Activated CD8-positive, alpha-beta memory T cell treated with anti-CD3 and anti-CD28 coated beads for 1 hour (primary cell): ENCODE results near the gene GDPD5.

Experiments used
- DNase-seq, 2 donors: peaks; one replicate each; pipeline ENCODE4 v3.0.0-alpha.2; 2020; ENCODE audit warnings: low read depth in 1 of 2; ENCODE audit errors: extremely low read depth in 1 of 2

The GDPD5 gene, protein sequence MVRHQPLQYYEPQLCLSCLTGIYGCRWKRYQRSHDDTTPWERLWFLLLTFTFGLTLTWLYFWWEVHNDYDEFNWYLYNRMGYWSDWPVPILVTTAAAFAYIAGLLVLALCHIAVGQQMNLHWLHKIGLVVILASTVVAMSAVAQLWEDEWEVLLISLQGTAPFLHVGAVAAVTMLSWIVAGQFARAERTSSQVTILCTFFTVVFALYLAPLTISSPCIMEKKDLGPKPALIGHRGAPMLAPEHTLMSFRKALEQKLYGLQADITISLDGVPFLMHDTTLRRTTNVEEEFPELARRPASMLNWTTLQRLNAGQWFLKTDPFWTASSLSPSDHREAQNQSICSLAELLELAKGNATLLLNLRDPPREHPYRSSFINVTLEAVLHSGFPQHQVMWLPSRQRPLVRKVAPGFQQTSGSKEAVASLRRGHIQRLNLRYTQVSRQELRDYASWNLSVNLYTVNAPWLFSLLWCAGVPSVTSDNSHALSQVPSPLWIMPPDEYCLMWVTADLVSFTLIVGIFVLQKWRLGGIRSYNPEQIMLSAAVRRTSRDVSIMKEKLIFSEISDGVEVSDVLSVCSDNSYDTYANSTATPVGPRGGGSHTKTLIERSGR

DNA sequence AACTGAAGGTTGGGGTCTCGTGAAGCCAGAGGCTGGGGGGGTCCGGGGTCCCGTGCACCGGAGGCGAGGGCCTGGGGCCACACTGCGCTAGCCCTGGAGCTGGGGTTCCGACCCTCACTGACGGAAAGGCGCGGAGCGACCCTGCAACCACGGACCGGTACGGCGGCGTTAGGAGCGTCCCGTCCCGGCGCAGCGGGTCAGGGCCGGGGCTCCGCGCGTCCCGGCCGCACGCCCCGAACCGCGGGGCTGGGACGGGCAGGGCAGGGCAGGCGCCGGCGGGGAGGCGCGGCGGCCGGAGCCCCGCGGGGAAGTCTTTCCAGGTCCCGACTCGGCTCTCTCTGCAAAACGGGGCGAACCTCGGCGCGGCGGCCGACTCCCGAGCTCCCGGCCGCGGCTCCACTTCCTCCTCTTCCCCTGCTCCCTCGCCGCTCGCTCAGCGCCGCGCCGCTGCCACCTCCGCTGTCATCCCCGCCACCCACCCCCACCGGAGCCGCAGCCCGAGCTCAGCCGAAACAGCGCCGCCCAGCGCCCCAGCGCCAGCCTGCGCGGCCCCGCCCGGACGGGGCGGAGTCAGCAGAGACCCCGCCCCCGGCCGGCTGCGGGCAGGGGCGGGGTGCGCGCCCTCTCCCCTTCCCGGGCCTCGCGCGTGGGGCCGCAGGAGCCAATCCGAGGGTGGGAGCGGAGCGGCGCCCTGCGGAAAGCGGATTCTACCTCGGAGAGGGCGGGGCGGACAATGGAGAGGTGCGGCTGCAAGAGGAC, at the start of gene GDPD5:
TSS of gene GDPD5 (minus strand) at position 509 of the 759 bp plus-strand sequence. CDS start 48,206 bp downstream, outside the sequence.
- peak; percentile 58 to 74 for DNase-seq

DNA sequence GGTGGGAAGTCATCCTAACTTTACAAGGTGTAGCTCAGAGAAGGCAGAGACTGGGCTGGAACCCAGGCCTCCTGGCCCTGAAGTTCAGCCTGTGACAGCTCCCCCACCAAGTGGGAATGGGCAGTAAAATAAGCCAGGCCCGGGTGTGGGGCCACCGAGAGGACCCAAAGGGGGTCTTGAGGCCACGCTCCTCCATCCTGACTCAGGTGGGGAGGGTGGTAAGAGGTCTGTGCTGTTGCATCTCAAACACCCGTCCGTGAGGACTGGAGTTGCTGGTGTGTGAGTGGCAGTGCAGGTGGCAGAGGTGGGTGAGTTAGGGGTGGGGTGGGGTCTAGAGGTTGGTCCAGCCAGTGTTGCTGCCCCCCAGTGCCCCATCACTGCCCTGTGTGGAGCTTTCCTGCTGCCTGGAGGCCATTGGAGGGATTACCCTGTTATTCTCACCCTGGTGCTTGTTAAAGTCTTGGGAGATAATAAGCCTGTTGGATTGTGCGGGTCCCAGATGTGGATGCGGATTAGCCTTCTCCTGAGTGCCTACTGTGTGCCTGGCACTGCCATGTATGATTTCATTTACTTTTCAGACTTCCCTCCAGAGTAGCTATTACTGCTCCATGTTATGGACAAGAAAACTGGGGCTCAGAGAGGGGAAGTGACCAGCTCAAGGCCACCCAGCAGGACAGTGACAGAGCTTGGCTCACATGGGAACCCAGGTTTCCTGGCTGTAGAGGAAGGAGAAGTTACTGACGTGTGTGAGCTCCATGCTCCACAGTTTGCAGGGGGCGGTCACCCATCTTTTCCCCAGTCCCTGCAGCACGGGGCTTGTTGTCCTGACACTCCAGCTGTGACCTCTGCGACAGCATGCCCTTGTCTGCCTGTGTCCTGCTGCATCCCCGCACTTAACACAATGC, 49.2 kb upstream of the GDPD5 start:
- DNase-seq = no peak

DNA sequence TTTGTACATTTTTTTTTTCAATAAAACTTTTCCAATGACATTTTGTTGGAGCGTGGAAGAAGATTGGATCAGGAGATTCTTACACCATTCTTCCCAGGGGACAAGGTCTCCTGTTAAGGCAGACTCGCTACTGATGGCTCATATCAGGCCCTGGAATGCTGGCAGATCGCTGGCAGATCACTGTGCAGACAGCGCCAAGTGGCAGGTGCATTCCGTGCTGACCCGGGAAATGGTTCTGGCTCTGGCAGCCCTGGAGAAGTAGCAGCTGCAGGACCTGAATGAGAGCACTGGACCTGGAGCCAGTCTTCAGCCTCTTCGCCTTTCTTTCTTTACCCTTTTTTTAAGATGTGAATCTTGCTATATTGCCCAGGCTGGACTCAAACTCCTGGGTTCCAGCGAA, 47.0 kb upstream of the GDPD5 start:
- DNase-seq = no peak

DNA sequence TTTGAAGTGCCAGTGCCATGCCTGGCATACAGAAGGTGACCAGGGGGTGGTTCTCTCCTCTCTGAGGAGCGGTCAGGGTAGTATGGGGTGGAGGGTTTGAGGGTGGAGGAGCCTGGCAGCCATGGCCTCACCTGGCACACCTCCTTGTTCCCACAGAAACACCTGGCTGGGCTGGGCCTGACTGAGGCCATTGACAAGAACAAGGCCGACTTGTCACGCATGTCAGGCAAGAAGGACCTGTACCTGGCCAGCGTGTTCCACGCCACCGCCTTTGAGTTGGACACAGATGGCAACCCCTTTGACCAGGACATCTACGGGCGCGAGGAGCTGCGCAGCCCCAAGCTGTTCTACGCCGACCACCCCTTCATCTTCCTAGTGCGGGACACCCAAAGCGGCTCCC, 45.9 kb upstream of the GDPD5 start:
- DNase-seq = no peak

DNA sequence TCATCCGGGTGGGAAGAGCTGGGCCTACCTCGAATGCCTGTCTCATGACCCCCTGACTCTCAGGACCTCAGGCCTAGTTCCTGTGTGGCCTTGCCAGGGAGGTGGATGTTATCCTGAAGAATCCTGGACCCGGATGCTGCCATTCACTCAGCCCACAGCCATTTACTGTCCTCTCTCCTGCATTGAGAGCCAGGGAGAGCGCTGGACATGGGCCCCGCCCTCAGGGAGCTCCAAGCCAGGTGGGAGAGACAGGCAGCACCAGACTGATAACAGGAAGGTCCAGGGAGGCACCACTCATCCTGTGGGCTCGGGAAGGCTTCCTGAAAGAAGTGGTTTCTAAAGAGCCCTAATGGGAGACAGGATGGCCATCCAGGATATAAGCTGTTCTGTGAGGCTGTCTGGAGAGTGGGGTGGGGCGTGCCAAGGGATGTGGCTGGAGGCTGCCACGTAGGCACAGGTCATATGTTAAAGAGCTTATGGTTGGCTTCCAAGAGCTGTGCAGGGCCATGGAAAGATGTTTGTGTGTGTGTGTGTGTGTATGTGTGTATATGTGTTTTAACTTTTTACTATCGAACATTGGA, 44.9 kb upstream of the GDPD5 start:
- no peak for DNase-seq

DNA sequence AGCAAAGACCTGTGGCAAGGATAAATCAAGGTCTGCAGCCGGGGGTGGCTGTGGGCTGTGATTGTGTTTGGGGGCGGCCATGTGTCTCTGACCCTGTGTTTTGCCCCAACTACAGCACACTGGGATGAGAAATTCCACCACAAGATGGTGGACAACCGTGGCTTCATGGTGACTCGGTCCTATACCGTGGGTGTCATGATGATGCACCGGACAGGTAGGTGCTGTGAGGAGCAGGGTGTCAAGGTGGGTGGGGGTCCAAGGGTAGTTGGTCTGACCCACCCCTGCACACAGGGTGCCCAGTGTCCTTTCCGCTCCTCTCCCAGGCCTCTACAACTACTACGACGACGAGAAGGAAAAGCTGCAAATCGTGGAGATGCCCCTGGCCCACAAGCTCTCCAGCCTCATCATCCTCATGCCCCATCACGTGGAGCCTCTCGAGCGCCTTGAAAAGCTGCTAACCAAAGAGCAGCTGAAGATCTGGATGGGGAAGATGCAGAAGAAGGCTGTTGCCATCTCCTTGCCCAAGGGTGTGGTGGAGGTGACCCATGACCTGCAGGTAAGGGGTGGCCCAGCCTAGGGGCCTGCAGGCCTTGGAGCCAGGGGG, 43.0 kb upstream of the GDPD5 start:
- no peak for DNase-seq

DNA sequence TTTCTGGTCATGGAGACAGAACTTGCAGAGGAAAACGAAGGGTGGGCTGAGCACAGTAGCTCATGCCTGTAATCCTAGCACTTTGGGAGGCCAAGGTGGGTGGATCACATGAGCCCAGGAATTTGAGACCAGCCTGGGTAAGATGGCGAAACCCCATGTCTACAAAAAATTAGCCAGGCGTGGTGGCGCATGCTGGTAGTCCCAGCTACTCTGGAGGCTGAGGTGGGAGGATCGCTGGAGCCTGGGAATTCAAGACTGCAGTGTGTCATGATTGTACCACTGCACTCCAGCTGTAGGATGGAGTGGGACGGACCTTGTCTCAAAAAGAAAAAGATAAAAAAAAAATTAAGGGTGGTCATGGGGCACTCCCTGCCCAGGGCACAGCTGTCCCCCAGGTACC, 42.2 kb upstream of the GDPD5 start:
- DNase-seq = no peak

DNA sequence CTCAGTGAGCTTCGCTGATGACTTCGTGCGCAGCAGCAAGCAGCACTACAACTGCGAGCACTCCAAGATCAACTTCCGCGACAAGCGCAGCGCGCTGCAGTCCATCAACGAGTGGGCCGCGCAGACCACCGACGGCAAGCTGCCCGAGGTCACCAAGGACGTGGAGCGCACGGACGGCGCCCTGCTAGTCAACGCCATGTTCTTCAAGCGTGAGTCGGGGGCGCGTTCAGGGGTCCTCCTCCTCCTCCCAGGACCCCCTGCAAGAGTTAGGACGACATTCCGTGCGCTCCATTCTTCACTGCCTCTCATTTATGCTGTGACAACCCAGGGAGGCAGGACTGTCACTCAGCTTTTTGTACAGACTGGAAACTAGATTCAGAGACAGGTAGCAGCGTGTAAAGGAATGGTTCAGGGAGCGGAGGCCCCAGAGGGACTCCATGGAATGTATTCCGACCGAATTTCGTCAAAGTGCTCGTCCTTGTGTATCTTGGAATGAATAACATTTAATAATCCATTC, 41.1 kb upstream of the GDPD5 start:
- DNase-seq = no peak

DNA sequence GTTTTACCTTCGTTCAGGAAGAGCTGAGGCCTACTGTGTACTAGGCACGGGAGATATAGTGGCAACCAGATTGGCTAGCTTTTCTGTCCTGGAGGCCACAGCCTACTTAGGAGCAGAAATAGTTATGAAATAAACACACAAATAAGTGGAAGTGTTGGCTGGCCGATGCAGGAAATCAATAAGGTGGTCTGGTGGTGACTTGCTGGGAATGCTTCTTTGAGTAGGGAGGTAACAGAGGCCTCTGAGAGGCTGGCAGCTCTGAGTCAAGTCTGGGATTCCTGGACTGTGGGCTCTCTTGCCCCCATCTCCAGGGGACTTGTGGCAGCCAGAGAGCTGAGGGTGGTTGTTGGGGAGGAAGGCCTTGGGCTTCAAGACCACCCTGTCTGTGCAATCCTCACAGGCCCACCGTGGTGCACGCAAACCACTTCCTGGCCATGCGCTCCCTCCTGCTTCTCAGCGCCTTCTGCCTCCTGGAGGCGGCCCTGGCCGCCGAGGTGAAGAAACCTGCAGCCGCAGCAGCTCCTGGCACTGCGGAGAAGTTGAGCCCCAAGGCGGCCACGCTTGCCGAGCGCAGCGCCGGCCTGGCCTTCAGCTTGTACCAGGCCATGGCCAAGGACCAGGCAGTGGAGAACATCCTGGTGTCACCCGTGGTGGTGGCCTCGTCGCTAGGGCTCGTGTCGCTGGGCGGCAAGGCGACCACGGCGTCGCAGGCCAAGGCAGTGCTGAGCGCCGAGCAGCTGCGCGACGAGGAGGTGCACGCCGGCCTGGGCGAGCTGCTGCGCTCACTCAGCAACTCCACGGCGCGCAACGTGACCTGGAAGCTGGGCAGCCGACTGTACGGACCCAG, 40.4 kb upstream of the GDPD5 start:
- DNase-seq = no peak

DNA sequence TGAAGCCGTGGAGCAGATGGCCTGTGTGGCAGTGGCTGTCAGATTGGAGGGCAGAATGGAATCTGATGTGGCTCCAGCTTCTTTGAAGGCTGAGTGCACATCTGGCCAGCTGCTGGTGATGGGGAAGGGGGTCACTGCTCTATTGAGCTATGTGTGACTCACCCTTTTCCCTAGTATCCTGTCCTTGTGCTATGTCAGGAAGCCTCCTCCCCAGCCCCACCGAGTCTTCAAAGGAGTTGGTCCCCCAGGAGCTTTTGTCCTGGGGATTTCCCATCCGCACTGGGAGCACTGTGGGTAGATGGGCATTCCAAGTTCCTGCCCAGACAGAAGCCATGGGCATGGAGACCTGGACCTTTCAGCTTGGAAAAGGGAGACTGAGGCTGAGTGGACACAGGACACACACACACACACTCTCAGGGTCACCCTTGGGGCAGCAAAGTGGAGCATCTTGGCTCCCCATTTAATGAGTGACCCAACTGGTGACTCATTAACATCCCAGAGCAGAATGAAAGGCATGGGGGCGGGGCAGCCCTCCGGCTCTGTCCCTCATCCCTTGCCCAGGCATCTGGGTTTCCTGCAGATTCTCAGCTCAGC, 39.6 kb upstream of the GDPD5 start:
- no peak for DNase-seq

DNA sequence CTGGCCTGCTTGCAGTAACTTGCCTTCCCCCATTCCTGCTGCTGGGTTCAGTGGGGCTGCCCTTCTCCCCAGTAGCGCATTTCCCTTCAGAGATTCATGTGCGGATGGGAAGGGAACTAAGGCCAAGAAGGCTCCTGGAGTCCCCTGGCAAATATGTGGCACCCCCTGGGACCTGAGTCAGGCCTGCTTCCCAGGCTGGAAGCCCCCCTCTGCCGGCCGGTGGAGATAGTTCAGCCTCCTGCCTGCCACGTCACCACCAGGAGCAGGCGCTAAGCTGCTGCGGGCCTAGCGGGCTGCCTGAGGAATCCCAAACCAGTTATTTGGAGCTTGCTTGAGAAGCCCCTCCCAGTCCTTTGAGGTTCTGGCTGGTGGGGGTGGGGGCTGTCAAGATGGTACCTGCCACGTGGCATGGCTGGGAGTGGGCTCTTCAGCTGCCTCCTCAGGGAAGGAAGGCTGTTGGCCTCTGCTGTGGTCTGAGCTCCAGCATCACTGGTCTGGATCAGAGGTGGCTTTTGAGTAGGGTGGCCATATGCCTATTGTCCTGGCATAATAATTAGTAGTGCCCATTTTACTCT, 38.3 kb upstream of the GDPD5 start:
- DNase-seq = no peak

DNA sequence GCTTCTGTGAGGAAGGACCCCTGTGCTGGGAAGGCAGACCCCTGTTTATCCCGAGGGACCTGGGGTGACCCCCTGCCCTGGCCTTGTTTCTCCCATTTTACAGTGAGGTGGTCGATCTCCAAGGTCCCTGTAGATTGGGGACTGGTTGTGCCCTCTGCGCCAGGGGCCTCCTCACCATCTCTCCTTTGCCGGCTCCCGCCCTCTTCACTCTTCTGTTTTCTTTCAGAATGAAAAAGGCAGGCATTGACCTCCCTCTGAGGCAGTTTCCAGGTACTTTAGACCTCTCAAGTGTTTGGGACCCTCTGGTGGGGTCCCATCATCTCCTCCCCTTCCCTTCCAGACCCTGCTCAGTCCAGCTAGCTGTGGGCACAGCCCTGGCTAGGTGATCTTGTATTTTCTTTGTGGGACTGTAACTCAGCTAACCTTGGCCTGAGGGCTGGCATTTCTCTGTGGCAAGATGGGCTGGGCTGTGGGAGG, 37.8 kb upstream of the GDPD5 start:
- no peak for DNase-seq

DNA sequence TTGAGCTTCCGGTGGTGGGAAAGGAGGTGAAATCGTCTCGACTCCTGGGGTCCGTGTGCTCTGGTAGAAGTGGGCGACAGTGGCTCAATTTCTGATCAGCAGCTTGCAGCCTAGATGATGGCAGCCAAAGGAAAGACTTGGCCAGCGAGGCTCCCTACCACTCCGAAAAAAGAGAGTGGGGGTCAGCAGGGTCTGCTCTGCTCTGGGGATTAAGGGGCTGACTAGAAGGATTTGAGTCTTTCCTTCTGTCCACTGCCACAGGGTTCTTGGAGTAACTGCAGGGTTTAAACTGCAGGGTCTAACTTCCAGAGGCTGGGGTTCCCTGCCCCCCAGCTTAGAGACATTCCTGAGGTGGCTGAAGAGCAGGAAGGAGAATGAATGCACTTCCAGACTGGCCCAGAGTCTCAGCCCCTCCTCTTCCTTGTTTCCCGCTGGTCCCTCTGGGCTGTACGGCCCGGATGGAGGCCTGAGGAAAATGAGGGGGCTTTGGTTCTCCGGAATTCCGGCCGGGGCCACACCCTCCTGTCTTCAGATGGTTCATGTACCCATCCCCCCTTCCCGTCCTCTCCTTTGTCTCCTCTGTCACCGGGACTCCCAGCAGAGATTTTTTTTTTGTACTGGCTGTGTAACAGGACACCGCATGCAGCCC, 37.2 kb upstream of the GDPD5 start:
- no peak for DNase-seq

DNA sequence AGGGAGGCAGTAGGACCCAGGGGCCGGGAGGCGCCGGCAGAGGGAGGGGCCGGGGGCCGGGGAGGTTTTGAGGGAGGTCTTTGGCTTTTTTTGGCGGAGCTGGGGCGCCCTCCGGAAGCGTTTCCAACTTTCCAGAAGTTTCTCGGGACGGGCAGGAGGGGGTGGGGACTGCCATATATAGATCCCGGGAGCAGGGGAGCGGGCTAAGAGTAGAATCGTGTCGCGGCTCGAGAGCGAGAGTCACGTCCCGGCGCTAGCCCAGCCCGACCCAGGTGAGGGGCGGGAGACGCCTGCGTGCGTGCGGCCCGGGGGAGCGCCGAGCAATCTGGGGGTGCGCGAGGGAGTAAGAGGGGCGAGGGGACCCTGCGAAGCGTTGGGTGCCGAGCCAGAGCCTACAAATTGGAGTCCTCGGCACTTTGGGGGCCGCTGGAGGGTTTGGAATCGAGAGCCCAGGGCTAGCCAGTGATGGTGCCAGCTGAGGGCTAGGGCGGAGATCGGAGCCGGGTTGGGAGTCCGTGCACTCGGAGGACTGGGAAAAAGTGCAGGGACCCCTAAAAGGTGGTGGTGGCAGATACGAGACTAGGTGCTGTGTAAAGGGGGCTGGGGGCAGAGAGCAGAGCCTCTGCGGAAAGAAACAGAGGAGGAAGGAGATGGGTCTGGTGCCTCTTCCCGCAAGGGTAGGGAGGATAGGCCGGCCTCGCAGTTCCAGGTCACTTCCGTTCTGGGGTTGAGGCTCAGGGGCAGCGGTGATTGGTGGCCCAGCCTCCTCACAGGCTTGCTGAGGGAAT, 36.5 kb upstream of the GDPD5 start, which contains the start of gene SERPINH1:
TSS of gene SERPINH1 (plus strand) at position 206 of the 788 bp plus-strand sequence. CDS start 4,097 bp downstream, outside the sequence.
- peak in 1 of 2 donors; percentile 28 for DNase-seq

DNA sequence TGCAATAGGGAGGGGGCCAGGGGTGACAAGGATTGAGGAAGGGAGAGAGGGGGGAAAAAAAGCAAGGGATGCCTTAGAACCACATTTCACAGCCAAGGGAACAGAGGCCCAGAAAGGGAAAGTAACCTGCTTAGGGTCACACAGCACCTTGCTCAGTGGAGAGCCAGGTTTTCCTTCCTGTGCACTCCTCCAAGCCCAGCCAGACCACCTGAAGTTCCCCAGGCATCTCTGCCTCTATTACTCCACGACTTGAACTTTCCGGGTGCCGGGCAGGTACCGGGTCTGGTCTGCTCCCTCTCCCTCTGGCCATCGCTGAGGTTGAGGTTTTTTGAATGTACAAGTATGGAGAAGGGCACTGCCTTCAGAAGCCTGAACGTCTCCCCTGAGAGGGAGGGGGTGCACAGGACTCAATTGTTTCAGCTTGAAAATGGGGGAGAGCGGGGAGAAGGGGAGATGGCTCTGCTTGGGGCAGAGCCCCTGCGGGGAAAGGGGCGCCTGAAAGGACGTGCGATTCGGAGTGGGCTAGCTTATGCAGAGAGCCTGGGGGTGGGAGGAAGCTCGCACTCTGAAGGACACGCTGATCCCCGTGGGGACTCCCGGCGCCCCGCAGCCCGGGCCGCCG, 35.8 kb upstream of the GDPD5 start:
- DNase-seq = no peak

DNA sequence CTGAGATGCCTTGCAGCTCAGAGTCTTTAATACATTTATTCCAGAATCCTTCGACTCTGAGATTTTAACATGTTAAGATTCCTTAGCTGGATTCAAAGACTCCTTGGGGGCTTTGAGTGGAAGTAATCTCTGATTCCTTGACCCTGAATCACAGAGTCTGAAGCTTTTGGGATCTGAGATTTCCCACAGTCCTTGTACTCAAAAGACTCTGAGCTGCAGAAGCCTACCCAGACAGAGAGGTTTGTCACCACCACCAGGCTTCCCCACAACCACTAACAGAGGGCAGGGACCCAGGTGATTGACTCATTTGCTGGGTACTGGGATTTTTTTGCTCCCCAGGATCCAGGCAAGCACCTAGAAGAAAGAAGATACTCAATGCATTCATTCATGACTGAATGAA, 34.9 kb upstream of the GDPD5 start:
- no peak for DNase-seq
